ENCODE measurements around the gene PPP2CA.

- TF ChIP-seq CTCF (IDR thresholded peaks at IDR 0.05) (peak in 2 of 7 experiments; percentile 2 to 18), POLR2A (IDR thresholded peaks at IDR 0.05) (no peak)
Observed at GRCh38 chr5:134225780-134226440, at the start of gene PPP2CA.
